ENCODE data around the gene NAPSA. TPM values are rescaled to one million over a fixed set of nuclear protein-coding genes. Genes with fewer than 3 reads are reported as not detected.

The NAPSA gene
- total and polyA plus RNA-seq, 2 donors (not counting 3 experiments of a cell fraction or from before 2014, with no cell fraction given), result 0.19 TPM; not detected in 1

GRCh38 chr19:50412419-50412818, 47.0 kb upstream of the NAPSA start:
- dilution Hi-C loops (cut with MboI; ENCODE audit: extremely low pct_ligation_motif_present, low sequenced_read_pairs), result no loop called here
- FAIRE-seq (no peak), DNase-seq (ENCODE audit: low read depth, low spot score) (no peak)
- Histone ChIP-seq H3K9me1 (replicated peaks; ENCODE audit: control insufficient read depth, extremely low read depth, insufficient read depth, low read length) (no peaks in the 10 kb centered on the region), H3K79me2 (ENCODE audit: control insufficient read depth, insufficient read depth, low read length) (no peaks in the 10 kb centered on the region), H4K20me1 (replicated peaks; ENCODE audit: control insufficient read depth, extremely low read depth, insufficient read depth, low read length) (no peaks in the 10 kb centered on the region), H2AFZ (ENCODE audit: low read depth, low read length) (no peak overlapping the region), H3K9ac (replicated peaks; ENCODE audit: extremely low read depth, insufficient read depth, low read length) (no peak overlapping the region), H3K9me3 (replicated peaks; ENCODE audit: control insufficient read depth, insufficient read depth, low read length) (no peaks in the 10 kb centered on the region), H3K4me2 (ENCODE audit: insufficient read depth, low read length) (no peak overlapping the region), H3K27me3 (ENCODE audit: control insufficient read depth in 2 of 2, insufficient read depth in 2 of 2, low read length in 2 of 2) (no peaks in the 10 kb centered on the region), H3K27ac (ENCODE audit: insufficient read depth, low read depth, low read length) (no peak overlapping the region), H3K4me1 (ENCODE audit: control insufficient read depth, extremely low read depth, insufficient read depth, low read length) (no peaks in the 10 kb centered on the region), H3K36me3 (ENCODE audit: control insufficient read depth in 2 of 2, extremely low read depth in 1 of 2, insufficient read depth in 2 of 2, low read length in 2 of 2) (peaks cover 0 to 3% of the 10 kb centered on the region in 2 experiments), H3K4me3 (replicated peaks in 1 of 3; ENCODE audit: insufficient read depth in 1 of 3, low read depth in 1 of 3, low read length in 3 of 3) (no peak overlapping the region)
- TF ChIP-seq JUN (IDR thresholded peaks at IDR 0.05; ENCODE audit: borderline replicate concordance, insufficient read depth, insufficient read length, low read depth) (no peak), POLR2A (IDR thresholded peaks at IDR 0.05; ENCODE audit: low read depth, low read length) (no peak), EZH2 (IDR thresholded peaks at IDR 0.05; ENCODE audit: borderline replicate concordance, low read depth, low read length, severe bottlenecking) (no peak), MYC (IDR thresholded peaks at IDR 0.05; ENCODE audit: low read depth, low read length) (no peak), GATA2 (IDR thresholded peaks at IDR 0.05; ENCODE audit: insufficient read depth, insufficient read length, low read depth, low read length) (no peak), CTCF (IDR thresholded peaks at IDR 0.05; ENCODE audit: extremely low read depth in 1 of 2, insufficient read depth in 1 of 2, low read depth in 1 of 2, low read length in 2 of 2) (no peak), POLR2AphosphoS5 (IDR thresholded peaks at IDR 0.05; ENCODE audit: insufficient read depth, low read depth, low read length) (no peak), FOS (IDR thresholded peaks at IDR 0.05; ENCODE audit: borderline replicate concordance, insufficient read depth, low read length) (no peak), MAX (IDR thresholded peaks at IDR 0.05; ENCODE audit: insufficient read depth, insufficient read length) (no peak)
- ChIA-PET POLR2A (no interaction called here), CTCF (interaction anchor here (1.4 to 5.7 kb wide), 2 partner anchors 45 to 55 kb away, joined by 5 to 88 read pairs; no protein-coding TSS in a partner anchor)
- intact Hi-C loops (cut with micrococcal nuclease), result no loop called here
- BruUV-seq (replicated peaks), result no TSS peak

Measured in endothelial cell of umbilical vein (primary cell).